Measurements from ENCODE around the gene NT5M. TPM values are rescaled to one million over a fixed set of nuclear protein-coding genes. Genes with fewer than 3 reads are reported as not detected.

The NT5M gene
- total and polyA plus RNA-seq, 10 donors: 1.2 to 3.6 (median 2.6) TPM

DNA sequence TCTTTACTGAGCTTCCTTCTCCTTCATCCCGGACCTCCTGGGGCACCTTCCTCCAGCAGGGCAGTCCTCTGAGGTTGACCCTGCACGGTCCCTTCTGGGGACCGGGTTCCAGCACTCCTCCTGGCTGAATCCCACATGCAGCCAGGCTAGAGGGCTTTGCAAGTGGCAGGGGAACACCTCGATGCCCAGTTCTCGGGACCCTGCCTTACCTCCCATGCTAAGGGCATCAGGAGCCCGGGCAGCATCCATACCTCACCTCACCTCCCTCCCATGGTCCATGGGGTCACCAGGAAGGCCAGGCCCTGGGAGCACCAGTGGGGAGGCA, 81.1 kb downstream of the NT5M start:
- H3K36me3 ChIP-seq: no peaks in the 10 kb centered on the region
- no peak for DNase-seq
- H3K27ac ChIP-seq: no peak overlapping the region
- no peak overlapping the region for H3K4me3 ChIP-seq
- H3K27me3 ChIP-seq (replicated peaks in 1 of 7): peaks cover 0 to 8% (median 0%) of the 10 kb centered on the region in 7 donors
- intact Hi-C loops (cut with DNase I; ENCODE audit: low total_unique reads): no loop called here
- H3K4me1 ChIP-seq: peaks cover 0 to 15% (median 0%) of the 10 kb centered on the region in 6 donors
- no peaks in the 10 kb centered on the region for H3K9me3 ChIP-seq
- TF ChIP-seq POLR2A (IDR thresholded peaks at IDR 0.05): no peak
- TF ChIP-seq, protein P1, sequence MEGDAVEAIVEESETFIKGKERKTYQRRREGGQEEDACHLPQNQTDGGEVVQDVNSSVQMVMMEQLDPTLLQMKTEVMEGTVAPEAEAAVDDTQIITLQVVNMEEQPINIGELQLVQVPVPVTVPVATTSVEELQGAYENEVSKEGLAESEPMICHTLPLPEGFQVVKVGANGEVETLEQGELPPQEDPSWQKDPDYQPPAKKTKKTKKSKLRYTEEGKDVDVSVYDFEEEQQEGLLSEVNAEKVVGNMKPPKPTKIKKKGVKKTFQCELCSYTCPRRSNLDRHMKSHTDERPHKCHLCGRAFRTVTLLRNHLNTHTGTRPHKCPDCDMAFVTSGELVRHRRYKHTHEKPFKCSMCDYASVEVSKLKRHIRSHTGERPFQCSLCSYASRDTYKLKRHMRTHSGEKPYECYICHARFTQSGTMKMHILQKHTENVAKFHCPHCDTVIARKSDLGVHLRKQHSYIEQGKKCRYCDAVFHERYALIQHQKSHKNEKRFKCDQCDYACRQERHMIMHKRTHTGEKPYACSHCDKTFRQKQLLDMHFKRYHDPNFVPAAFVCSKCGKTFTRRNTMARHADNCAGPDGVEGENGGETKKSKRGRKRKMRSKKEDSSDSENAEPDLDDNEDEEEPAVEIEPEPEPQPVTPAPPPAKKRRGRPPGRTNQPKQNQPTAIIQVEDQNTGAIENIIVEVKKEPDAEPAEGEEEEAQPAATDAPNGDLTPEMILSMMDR (IDR thresholded peaks at IDR 0.05 in 8 of 11, conservative IDR thresholded peaks at IDR 0.05 in 3 of 11): no peak
- no peak for TF ChIP-seq POLR2AphosphoS5 (IDR thresholded peaks at IDR 0.05)
- WGBS, 5 donors: 82 to 95% (median 92%) methylated on average over 4 to 6 of the region's 6 CpGs

DNA sequence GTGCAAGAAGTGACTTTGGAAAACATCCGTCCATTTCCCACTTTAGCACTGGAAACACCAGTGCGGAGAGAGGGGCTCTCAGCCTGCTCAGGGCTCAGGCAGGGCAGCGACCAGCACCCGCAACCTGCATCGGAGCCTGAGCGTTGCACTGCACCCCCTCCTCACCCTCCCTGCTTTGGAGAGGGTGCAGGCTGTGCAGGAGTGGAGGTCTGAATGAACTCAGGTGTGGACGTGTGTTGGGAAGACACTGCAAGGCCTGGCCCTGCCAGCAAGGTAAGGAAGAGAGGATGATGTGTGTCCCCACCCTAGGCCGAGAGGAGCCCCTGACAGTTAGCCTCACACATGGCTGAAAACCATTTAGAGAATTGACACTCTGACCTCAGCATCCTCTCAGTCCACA, 81.8 kb downstream of the NT5M start:
- TF ChIP-seq POLR2A (IDR thresholded peaks at IDR 0.05) (no peak), POLR2AphosphoS5 (IDR thresholded peaks at IDR 0.05) (no peak)
- TF ChIP-seq, protein P1 (IDR thresholded peaks at IDR 0.05 in 8 of 11, conservative IDR thresholded peaks at IDR 0.05 in 3 of 11): no peak
- Histone ChIP-seq H3K9me3 (no peaks in the 10 kb centered on the region), H3K36me3 (no peaks in the 10 kb centered on the region), H3K27me3 (replicated peaks in 1 of 7) (peaks cover 0 to 8% (median 0%) of the 10 kb centered on the region in 7 donors), H3K4me1 (peaks cover 0 to 15% (median 0%) of the 10 kb centered on the region in 6 donors), H3K4me3 (no peak overlapping the region), H3K27ac (peak overlapping the region in 3 of 8 donors; percentile 46 to 66 (median 60))
- intact Hi-C loops (cut with DNase I; ENCODE audit: low total_unique reads): no loop called here
- WGBS, 5 donors: 87 to 97% (median 93%) methylated on average over 5 to 8 of the region's 8 CpGs
- no peak for DNase-seq

DNA sequence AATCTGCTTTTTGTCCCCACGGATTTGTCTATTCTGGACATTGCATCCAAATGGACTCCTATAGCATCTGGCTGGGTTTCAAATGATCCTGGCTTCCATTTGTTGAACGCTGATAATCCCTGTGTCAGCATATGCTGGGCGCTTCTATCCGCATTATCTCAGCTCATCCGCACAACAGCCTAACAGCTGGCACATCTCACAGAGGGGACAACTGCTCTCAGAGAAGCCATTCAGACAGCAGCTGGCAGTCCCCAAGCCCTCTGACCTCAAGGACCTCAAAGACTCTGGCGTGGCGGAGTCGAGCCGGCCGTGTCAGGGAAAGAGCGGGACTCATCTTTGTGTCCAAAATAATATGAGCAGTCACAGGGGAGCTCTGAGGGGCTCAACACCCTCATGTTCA, 82.3 kb downstream of the NT5M start:
- Histone ChIP-seq H3K36me3 (no peaks in the 10 kb centered on the region), H3K9me3 (no peaks in the 10 kb centered on the region), H3K4me1 (peaks cover 0 to 15% (median 0%) of the 10 kb centered on the region in 6 donors), H3K27ac (peak overlapping the region in 5 of 8 donors; percentile 16 to 66 (median 60)), H3K4me3 (no peak overlapping the region), H3K27me3 (replicated peaks in 1 of 7) (peaks cover 0 to 8% (median 0%) of the 10 kb centered on the region in 7 donors)
- 65 to 84% (median 76%) methylated on average over 9 to 11 of the region's 11 CpGs for WGBS, 5 donors
- TF ChIP-seq POLR2A (IDR thresholded peaks at IDR 0.05): no peak
- TF ChIP-seq POLR2AphosphoS5 (IDR thresholded peaks at IDR 0.05): peak in 2 of 3 donors; percentile 57 to 61
- peak; percentile 45 for DNase-seq
- intact Hi-C loops (cut with DNase I; ENCODE audit: low total_unique reads): no loop called here

DNA sequence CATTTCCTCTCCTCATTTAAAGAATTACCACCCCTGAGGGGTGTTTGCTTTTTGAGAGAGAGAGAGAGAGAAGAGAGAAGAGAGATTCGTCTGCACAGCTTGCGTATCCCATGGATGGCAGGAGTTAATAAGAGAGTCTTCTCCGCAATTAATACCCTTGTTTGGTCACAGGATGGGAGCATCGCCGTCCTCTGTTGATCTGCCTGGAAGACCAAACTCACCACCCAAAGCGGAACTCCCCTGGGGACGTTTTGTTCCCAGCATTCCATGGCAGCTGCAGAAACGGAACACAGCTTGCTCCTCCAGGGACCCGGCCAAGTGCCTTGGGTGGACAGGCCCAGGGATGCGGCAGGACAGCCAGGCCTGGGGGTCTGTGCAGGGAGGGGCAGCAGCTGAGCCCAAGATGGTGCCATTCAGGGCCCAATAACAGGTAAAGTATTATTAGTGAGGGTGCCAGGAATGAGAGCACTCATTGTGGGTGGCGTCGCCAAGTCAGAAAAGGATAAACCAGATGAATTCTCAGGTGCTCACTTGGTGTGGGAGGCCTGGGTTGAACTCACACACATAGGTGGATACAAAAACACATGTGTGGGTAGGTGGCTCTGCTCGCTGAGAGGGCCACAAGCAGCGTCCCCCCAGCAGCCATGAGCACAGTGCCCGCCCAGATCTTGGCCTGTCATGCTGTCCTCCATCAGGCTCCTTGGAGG, 83.1 kb downstream of the NT5M start:
- Histone ChIP-seq H3K27me3 (replicated peaks in 1 of 7) (peaks cover 0 to 8% (median 0%) of the 10 kb centered on the region in 7 donors), H3K27ac (peak overlapping the region in 5 of 8 donors; percentile 16 to 66 (median 60)), H3K9me3 (no peaks in the 10 kb centered on the region), H3K4me3 (no peak overlapping the region), H3K4me1 (peaks cover 0 to 15% (median 0%) of the 10 kb centered on the region in 6 donors), H3K36me3 (no peaks in the 10 kb centered on the region)
- DNase-seq: peak; percentile 64
- TF ChIP-seq POLR2AphosphoS5 (IDR thresholded peaks at IDR 0.05) (peak; percentile 53 to 74 (median 59)), POLR2A (IDR thresholded peaks at IDR 0.05) (no peak)
- TF ChIP-seq, protein P1 (IDR thresholded peaks at IDR 0.05 in 8 of 11, conservative IDR thresholded peaks at IDR 0.05 in 3 of 11): no peak
- intact Hi-C loops (cut with DNase I; ENCODE audit: low total_unique reads): no loop called here
- WGBS, 5 donors: 79 to 86% (median 83%) methylated on average over 15 of the region's 15 CpGs

Data from spleen (tissue), 11 donors.